ENCODE results near the gene ELL2.
A peak's percentile ranks its signal among the peaks of the same experiment; 100 is the strongest.

Gene ELL2

GRCh38 chr5:95961617-95962474, at the start of gene ELL2:
TSS of gene ELL2 (minus strand) at chr5:95961851. CDS start at chr5:95961721, 130 bp downstream.
- peak; percentile 86 to 97 (median 91) for DNase-seq

DNA sequence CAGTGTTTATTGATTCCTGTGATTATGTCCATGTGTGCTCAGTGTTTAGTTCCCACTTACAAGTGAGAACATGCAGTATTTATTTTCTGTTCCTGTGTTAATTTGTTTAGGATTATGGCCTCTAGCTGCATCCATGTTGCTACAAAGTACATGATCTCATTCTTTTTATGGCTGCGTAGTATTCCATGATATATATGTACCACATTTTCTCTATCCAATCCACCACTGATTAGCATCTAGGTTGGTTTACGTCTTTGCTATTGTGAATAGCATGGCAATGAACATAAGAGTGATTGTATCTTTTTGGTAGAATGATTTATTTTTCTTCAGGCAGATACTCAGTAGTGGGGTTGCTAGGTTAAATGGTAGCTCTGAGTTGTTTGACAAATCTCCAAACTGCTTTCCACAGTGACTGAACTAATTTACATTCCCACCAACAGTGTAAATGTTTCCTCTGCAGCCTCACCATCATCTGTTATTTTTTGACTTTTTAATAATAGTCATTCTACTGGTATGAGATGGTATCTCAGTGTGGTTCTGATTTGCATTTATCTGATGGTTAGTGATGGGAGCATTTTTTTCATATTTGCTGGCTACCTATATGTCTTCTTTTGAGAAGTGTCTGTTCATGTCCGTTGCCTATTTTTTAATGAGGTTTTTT, 47.5 kb upstream of the ELL2 start:
- no peak for DNase-seq

- DNase-seq = no peak
Measured at GRCh38 chr5:96008487-96008886, 46.8 kb upstream of the ELL2 start.

- DNase-seq = no peak
Measured at GRCh38 chr5:96007051-96007450, 45.4 kb upstream of the ELL2 start.

DNA sequence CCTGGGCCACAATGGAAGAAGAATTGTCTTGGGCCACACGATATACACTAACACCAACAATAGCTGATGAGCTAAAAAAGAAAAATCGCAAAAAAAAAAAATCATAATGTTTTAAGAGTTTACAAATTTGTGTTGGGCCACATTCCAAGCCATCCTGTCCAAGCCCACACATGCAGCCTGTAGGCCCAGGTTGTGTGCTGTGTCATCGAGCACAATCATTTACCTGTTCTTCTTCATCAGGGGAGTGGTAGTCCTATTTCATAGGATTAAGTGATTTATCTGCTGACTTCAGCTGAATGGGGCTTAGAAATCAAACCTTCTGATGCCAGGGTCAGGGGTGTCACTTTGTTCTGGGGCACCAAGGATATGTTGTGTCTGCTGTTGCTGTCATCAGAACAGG, 44.6 kb upstream of the ELL2 start:
- DNase-seq = no peak

DNA sequence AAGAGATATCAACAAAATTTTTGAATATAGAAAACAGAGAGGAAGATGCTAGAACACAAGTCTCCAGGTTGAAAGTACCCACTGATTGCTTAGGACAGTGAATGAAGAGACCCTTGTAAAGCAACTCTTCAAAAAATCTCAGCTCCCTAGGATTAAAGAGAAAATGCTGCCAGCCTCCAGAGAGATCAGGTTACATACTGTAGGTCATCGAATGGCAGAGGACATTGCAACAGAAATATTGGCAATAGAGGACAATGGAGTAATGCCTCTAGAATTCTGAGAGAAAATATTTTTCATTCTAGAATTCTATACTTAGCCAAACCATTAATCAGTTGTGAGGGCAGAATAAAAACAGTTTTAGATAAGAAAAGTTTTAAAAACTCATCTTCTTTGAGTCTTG, 43.1 kb upstream of the ELL2 start:
- DNase-seq = no peak

DNA sequence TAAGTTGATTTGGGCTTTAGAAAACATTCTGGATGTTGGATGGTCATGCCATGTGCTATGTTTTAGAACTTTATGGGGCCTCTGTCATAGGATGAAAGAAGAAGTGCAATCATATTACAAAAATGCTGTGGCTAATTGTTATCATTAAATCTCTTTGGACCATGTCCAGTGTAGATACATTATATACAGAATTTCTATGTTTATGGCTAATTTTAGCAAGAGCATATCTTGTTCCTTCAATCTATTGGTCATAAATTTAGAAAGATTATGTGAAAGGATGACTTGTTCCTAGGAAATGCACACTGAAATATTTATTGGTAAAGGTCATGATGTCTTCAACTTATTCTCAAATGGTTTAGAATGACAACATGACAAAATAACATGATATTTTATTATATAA, 42.4 kb upstream of the ELL2 start:
- no peak for DNase-seq

GRCh38 chr5:96001262-96001661, 39.6 kb upstream of the ELL2 start:
- no peak for DNase-seq

- DNase-seq = no peak
Measured at GRCh38 chr5:96000308-96000707, 38.7 kb upstream of the ELL2 start.

DNA sequence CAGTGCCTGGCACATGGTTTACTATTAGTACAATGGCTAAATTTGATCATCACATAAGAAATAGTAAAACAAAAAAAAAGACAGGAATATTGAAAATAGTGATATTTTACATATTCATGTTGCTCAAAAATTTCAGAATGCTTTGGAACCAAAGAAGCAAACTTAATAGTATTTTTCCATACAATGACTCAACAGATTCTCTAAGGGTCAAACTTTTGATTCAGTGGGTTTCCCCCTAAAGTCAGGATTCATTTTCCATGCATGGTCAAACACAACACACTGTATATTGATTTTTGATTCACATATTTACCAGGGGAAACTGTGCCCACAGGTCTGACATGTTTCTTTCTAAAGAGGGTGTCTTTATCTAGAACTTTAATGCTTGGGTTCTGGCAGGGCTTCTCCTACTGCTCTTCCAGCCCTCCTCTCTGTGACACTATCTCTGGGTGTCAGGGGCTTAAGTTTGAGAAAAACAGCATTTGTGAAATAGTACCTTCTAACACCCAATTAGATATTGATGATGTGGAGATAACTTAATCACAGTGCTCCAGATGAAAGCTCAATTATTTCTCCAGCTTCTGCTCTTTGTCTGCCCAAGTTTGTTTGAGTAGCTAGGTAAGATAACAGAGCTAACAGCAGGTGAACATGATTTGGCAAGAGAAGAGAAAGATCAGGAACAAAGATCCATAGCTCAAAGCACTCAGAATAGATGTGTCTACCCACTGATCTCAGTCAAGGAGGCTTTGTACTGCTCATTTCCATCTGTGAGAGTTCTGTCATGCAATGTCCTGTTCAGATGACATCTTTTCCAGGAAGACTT, 35.5 kb upstream of the ELL2 start:
- no peak for DNase-seq

DNA sequence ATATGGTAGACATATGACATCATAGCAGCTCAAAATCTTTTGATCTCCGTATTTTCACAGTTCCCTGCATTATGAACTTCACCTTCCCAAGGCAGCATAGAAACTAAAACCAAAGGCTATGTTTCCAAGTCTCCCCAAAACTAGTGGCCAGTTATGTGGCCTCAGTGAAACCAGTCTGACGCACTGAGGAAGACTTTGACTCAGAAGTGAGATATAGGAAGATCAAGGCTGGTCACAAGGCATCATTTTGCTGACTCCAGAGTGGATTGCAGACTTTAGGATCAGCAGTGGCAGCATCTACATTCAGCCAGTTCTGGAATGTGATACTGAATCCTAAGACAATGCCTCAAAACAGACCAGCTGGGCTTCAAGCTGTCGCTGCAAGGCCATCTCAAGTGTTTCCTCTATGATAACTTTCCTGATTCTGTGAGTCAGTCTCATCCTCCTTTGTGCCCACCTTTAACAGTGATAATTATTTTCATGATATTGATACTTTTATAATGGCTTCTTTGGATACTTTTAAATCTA, 34.4 kb upstream of the ELL2 start:
- no peak for DNase-seq

GRCh38 chr5:95993776-95994175, 32.1 kb upstream of the ELL2 start:
- no peak for DNase-seq

DNA sequence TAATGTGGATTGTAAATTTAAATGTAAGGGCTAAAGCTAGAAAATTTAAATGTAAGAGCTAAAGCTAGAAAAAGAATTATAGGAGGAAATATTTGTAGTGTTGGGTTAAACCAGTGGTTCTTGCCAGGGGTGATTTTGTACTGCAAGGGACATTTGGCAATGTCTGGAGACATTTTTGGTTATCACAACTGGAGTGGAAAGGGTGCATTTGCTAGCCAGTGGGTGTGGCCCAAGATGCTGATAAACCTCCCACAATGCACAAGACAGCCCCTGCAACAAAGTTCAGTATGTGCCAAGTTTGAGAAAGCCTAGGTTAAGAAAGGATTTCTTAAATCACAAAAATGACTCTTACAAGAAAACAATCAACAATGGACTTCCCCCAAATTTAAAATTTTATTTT, 31.6 kb upstream of the ELL2 start:
- no peak for DNase-seq

GRCh38 chr5:95989283-95990048, 27.8 kb upstream of the ELL2 start:
- no peak for DNase-seq

- DNase-seq = no peak
Measured at GRCh38 chr5:95988877-95989276, 27.2 kb upstream of the ELL2 start.

- no peak for DNase-seq
Measured at GRCh38 chr5:95988094-95988493, 26.4 kb upstream of the ELL2 start.

- no peak for DNase-seq
Measured at GRCh38 chr5:95986937-95987520, 25.4 kb upstream of the ELL2 start.

- DNase-seq = no peak
Measured at GRCh38 chr5:95986001-95986400, 24.4 kb upstream of the ELL2 start.

DNA sequence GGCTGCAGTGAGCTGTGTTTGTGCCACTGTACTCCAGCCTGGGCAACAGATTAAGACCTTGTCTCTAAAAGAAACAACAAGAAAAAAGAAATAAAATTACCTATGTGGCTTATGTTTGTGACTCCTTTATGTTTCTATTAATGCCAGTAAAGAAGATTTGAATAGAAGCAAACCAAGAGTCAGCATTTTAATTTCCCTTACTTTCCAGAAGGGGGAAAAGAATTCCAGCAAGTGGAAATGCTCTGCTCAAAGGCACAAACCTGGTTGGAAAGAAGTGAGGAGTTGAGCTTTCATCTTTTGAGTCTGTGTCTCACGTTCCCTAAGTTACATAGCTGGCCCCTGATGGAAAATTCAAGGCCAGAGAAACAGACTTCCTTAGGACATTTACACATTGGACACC, 23.6 kb upstream of the ELL2 start:
- DNase-seq = no peak

GRCh38 chr5:95984287-95984938, 22.8 kb upstream of the ELL2 start:
- DNase-seq = no peak

- DNase-seq = no peak
Measured at GRCh38 chr5:95983509-95983908, 21.9 kb upstream of the ELL2 start.

DNA sequence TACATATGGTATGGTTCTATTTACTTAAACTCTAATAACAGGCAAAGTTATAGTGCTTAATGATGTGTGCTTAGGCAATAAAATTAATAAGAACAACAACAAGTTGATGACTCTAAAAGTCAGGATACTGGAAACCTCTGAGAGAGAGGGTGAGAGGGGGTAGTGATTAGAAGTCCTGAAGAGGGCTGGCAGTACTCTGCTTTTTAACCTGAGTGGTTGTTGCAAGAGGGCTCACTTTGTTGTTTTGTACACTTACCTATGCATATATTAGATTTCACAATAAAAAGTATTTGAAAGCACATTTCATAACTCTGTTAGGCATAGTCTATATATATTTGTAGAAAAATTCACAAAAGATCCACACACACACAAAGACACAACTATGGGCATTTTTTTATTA, 21.4 kb upstream of the ELL2 start:
- DNase-seq = no peak

Measured in stimulated activated naive CD4-positive, alpha-beta T cell (primary cell).